Neural cell (in vitro differentiated cells): ENCODE measurements around the gene KATNBL1.

Experiments used
- EP300 ChIP-seq: fragments of 450-650 bp; conservative IDR thresholded peaks from 2 replicates; pipeline ENCODE4 v1.6.1; 2014; ENCODE audit warnings: antibody characterized with exemption, mild to moderate bottlenecking, moderate library complexity; ENCODE audit not compliant: poor library complexity, severe bottlenecking
- EZH2 ChIP-seq: fragments of 200-600, 300-800 bp; shearing (Covaris generic), sonication (generic); IDR thresholded peaks from 2 replicates; pipeline ENCODE4 v1.6.1; 2014; ENCODE audit warnings: antibody characterized with exemption, low read length, borderline replicate concordance, mild to moderate bottlenecking; ENCODE audit not compliant: insufficient read depth, poor library complexity, severe bottlenecking
- MXI1 ChIP-seq: fragments of 450-650 bp; conservative IDR thresholded peaks from 2 replicates; pipeline ENCODE4 v1.6.1; 2014; ENCODE audit warnings: antibody characterized with exemption, mild to moderate bottlenecking; ENCODE audit not compliant: poor library complexity, severe bottlenecking
- RAD21 ChIP-seq: fragments of 450-650 bp; conservative IDR thresholded peaks from 2 replicates; pipeline ENCODE4 v1.6.1; 2014; ENCODE audit warnings: antibody characterized with exemption, mild to moderate bottlenecking, moderate library complexity
- SMC3 ChIP-seq: fragments of 450-650 bp; conservative IDR thresholded peaks from 2 replicates; pipeline ENCODE4 v1.6.1; 2014; ENCODE audit warnings: antibody characterized with exemption, mild to moderate bottlenecking, moderate library complexity; ENCODE audit not compliant: poor library complexity
- TAF1 ChIP-seq: IDR thresholded peaks from 2 replicates; pipeline ENCODE4 v1.6.1; 2012; ENCODE audit warnings: low read depth
- TF ChIP-seq, protein P1 (sequence below): fragments of 450-650 bp; IDR thresholded peaks from 2 replicates; pipeline ENCODE4 v1.5.1; 2014; ENCODE audit warnings: antibody characterized with exemption, mild to moderate bottlenecking, moderate library complexity; ENCODE audit not compliant: poor library complexity, severe bottlenecking

DNA sequence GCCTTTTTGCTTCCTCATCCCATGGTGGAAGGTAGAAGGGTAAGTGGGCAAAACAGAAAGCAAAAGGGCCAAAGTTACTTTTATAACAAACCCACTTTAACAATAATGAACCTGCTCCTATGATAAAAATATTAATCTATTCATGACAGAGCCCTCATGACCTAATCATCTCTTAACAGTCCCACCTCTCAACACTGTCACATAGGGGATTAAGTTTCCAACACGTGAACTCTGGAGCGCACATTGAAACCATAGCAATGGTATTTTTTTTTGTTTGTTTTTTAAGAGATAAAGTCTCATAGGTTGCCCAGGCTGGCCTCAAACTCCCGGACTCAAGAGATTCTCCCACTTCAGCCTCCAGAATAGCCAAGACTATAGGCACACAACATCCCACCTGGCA lies 30.7 kb downstream of the KATNBL1 start:
- TF ChIP-seq, protein P1, sequence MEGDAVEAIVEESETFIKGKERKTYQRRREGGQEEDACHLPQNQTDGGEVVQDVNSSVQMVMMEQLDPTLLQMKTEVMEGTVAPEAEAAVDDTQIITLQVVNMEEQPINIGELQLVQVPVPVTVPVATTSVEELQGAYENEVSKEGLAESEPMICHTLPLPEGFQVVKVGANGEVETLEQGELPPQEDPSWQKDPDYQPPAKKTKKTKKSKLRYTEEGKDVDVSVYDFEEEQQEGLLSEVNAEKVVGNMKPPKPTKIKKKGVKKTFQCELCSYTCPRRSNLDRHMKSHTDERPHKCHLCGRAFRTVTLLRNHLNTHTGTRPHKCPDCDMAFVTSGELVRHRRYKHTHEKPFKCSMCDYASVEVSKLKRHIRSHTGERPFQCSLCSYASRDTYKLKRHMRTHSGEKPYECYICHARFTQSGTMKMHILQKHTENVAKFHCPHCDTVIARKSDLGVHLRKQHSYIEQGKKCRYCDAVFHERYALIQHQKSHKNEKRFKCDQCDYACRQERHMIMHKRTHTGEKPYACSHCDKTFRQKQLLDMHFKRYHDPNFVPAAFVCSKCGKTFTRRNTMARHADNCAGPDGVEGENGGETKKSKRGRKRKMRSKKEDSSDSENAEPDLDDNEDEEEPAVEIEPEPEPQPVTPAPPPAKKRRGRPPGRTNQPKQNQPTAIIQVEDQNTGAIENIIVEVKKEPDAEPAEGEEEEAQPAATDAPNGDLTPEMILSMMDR: no peak
- no peak for TF ChIP-seq EZH2
- TF ChIP-seq SMC3: no peak
- no peak for TF ChIP-seq EP300
- no peak for TF ChIP-seq TAF1
- TF ChIP-seq RAD21: no peak
- no peak for TF ChIP-seq MXI1
